A549 treated with DMSO at 1 μM for 4 hours (cell line): Measurements from ENCODE around the gene SEPTIN11. TPM values are rescaled to one million over a fixed set of nuclear protein-coding genes. Genes with fewer than 3 reads are reported as not detected.

ENCODE experiments used
- total RNA-seq: library from RNA; stranded (reverse); fragments of 200-300 nt; extraction: Qiagen RNA extraction; gene quantifications from 5 replicates; pipeline ENCODE4 v1.2.3, GENCODE V29; 2022; ENCODE audit warnings: low read depth

SEPTIN11 gene
- total RNA-seq = 29.5 to 43.1 TPM (median 37.1 TPM) in 5 replicates

DNA sequence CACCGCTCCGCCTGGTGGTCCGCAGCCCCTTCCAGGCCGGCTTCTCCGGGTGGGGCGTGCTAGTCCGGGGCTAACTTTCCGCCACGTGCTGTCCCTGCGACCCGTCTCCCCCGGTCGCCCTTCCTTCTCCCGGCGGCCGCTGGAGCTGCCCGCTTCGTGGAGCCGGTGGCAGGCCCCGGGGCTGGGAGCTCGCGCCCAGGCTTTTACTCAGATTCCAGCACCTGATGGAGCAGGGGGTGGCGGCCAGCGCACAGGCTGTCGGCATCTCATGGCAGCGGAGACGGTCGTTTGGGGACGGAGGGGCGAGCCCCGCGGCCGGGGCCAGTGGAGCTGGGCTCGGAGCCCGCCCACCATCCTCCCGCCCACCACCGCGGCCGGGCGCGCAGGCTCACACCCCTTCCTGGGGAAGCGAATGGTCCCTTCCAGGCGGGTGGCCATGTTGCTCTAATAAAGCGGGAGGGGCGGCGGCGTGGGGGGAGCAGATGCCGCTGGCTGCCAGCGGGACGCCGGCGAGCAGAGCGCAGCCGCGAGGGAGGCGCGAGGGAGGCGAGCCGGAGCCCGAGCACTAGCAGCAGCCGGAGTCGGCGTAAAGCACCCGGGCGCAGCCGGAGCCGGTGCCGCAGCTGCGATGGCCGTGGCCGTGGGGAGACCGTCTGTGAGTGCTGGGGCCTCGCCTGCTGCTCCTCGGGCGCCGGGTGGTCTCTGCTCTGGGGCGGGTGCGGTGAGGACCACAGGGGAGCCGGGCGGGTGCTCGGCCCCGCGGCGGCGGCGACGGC lies at the start of gene SEPTIN11:
TSS of gene SEPTIN11 (plus strand) at position 477 of the 776 bp plus-strand sequence. CDS start at position 629, 152 bp downstream.

Other genes with a start within 250 kb of the SEPTIN11 start
- not detected in 5 replicates for gene SOWAHB, start 51.6 kb upstream of the SEPTIN11 start, total RNA-seq
- gene CCNI, start 126.2 kb downstream of the SEPTIN11 start, total RNA-seq = 66.0 to 78.9 TPM (median 77.2 TPM) in 5 replicates
- 3.5 to 7.8 TPM (median 5.8 TPM) in 5 replicates for gene CCNG2, start 207.5 kb downstream of the SEPTIN11 start, total RNA-seq